HG03025 (cell line): Measurements from ENCODE around the gene AEBP1.

Source experiments
- ATAC-seq: cut with Tn5 transposase; IDR thresholded peaks from one replicate; pipeline ENCODE4 v1.9.1; 2021; ENCODE audit warnings: mild to moderate bottlenecking, moderate library complexity; ENCODE audit not compliant: unreplicated experiment, low FRiP score

Gene AEBP1

GRCh38 chr7:44083796-44084195 is 20.3 kb upstream of the AEBP1 start:
- no peak for ATAC-seq

GRCh38 chr7:44084701-44085100 is 19.4 kb upstream of the AEBP1 start:
- no peak for ATAC-seq

- no peak for ATAC-seq
Measured at GRCh38 chr7:44085546-44085945, 18.6 kb upstream of the AEBP1 start.

- no peak for ATAC-seq
Measured at GRCh38 chr7:44086627-44087026, 17.5 kb upstream of the AEBP1 start.

GRCh38 chr7:44087911-44088838 is 16.0 kb upstream of the AEBP1 start:
- ATAC-seq: no peak

GRCh38 chr7:44093102-44093641 is 11.0 kb upstream of the AEBP1 start:
- ATAC-seq: no peak

- ATAC-seq: no peak
Measured at GRCh38 chr7:44094365-44094764, 9.8 kb upstream of the AEBP1 start.

GRCh38 chr7:44094883-44095592 is 9.1 kb upstream of the AEBP1 start:
- ATAC-seq: no peak

- ATAC-seq: no peak
Measured at GRCh38 chr7:44095781-44096180, 8.4 kb upstream of the AEBP1 start.

GRCh38 chr7:44096326-44096881 is 7.7 kb upstream of the AEBP1 start:
- ATAC-seq: no peak

- ATAC-seq: no peak
Measured at GRCh38 chr7:44097064-44097932, 6.8 kb upstream of the AEBP1 start.

- ATAC-seq: no peak
Measured at GRCh38 chr7:44098092-44099068, 5.8 kb upstream of the AEBP1 start.

- ATAC-seq: no peak
Measured at GRCh38 chr7:44099669-44100068, 4.5 kb upstream of the AEBP1 start.

GRCh38 chr7:44100458-44101302 is 3.5 kb upstream of the AEBP1 start:
- no peak for ATAC-seq

GRCh38 chr7:44101303-44101965 is 2.7 kb upstream of the AEBP1 start:
- ATAC-seq: no peak

GRCh38 chr7:44101966-44102845 is 1.9 kb upstream of the AEBP1 start:
- no peak for ATAC-seq
